ENCODE data around the gene KRTAP9-8. TPM values are rescaled to one million over a fixed set of nuclear protein-coding genes. Genes with fewer than 3 reads are reported as not detected.

The KRTAP9-8 gene
- total and polyA plus RNA-seq, 2 of the 4 experiments (the other 2 are of a cell fraction), result not detected

- ChIA-PET POLR2A (ENCODE audit: unreplicated experiment) (no interaction called here), CTCF (interaction anchor here (1.0 kb wide), 1 partner anchor 9 kb away, joined by 3 read pairs; no protein-coding TSS in a partner anchor)
- Histone ChIP-seq H3K18ac (ENCODE audit: low read depth, low read length) (no peak overlapping the region), H4K20me1 (ENCODE audit: insufficient read depth, low read length) (no peaks in the 10 kb centered on the region), H3K27ac (ENCODE audit: insufficient read depth, low read length) (no peak overlapping the region), H3K79me1 (ENCODE audit: low read depth in 1 of 2, low read length in 2 of 2) (no peaks in the 10 kb centered on the region), H3K23ac (ENCODE audit: low read depth, low read length) (no peak overlapping the region), H3K4me3 (ENCODE audit: insufficient read depth, low read depth, low read length) (no peak overlapping the region), H3K4me1 (ENCODE audit: control insufficient read depth, insufficient read depth, low read length) (no peaks in the 10 kb centered on the region), H3K9me1 (ENCODE audit: insufficient read depth, low read length) (no peaks in the 10 kb centered on the region), H3K14ac (replicated peaks; ENCODE audit: low read depth, low read length) (no peak overlapping the region), H3K9ac (ENCODE audit: low read depth, low read length) (no peak overlapping the region), H2BK15ac (ENCODE audit: low read depth, low read length) (no peak overlapping the region), H3K27me3 (ENCODE audit: control insufficient read depth, insufficient read depth, low read length) (no peaks in the 10 kb centered on the region), H2BK5ac (ENCODE audit: low read depth, low read length, poor library complexity, severe bottlenecking) (no peak overlapping the region), H2BK20ac (ENCODE audit: low read depth, low read length) (no peak overlapping the region), H3K4me2 (ENCODE audit: low read depth, low read length) (no peak overlapping the region), H2AK5ac (ENCODE audit: low read depth, low read length) (no peak overlapping the region), H3K36me3 (ENCODE audit: control insufficient read depth, insufficient read depth, low read length) (no peaks in the 10 kb centered on the region), H2AFZ (replicated peaks; ENCODE audit: low read length, poor library complexity) (no peak overlapping the region), H4K8ac (ENCODE audit: low read depth in 2 of 2, low read length in 2 of 2) (no peak overlapping the region), H3K4ac (ENCODE audit: low read depth, low read length) (no peak overlapping the region), H3K9me3 (ENCODE audit: control insufficient read depth, insufficient read depth, low read length) (no peaks in the 10 kb centered on the region), H2BK120ac (ENCODE audit: low read depth, low read length) (no peak overlapping the region), H4K91ac (ENCODE audit: insufficient read depth, low read depth, low read length) (no peak overlapping the region), H2AK9ac (replicated peaks; ENCODE audit: low read depth, low read length, poor library complexity) (no peak overlapping the region), H4K5ac (ENCODE audit: low read depth, low read length) (no peak overlapping the region), H3K56ac (ENCODE audit: extremely low read depth, insufficient read depth, low read length) (no peak overlapping the region)
- intact Hi-C loops (cut with micrococcal nuclease) (no loop called here), dilution Hi-C loops (cut with HindIII; ENCODE audit: low sequenced_read_pairs, unreplicated experiment) (no loop called here), in situ Hi-C loops (cut with MboI; ENCODE audit: low sequenced_read_pairs) (no loop called here)
- WGBS, 2 experiments (ENCODE audit: extremely low coverage in 2 of 2, insufficient read length in 1 of 2), result 60% methylated on average over 2 of the region's 5 CpGs; no CpG with 5 or more reads in 1 of the 2 experiments
- DNase-seq, result no peak
- no TSS peak for BruUV-seq (replicated peaks)
- TF ChIP-seq RCOR1 (IDR thresholded peaks at IDR 0.05; ENCODE audit: insufficient replicate concordance, low read length) (no peak), MXI1 (IDR thresholded peaks at IDR 0.05; ENCODE audit: borderline replicate concordance, low read depth, low read length) (no peak), CEBPB (IDR thresholded peaks at IDR 0.05; ENCODE audit: low read depth, low read length) (no peak), ELK1 (IDR thresholded peaks at IDR 0.05; ENCODE audit: borderline replicate concordance, low read depth, low read length) (no peak), NFE2L2 (IDR thresholded peaks at IDR 0.05; ENCODE audit: low read depth, low read length) (no peak), BHLHE40 (IDR thresholded peaks at IDR 0.05; ENCODE audit: low read depth, low read length) (no peak), RAD21 (IDR thresholded peaks at IDR 0.05; ENCODE audit: low read length) (no peak), RFX5 (IDR thresholded peaks at IDR 0.05; ENCODE audit: low read depth, low read length) (no peak), SMC3 (IDR thresholded peaks at IDR 0.05; ENCODE audit: low read depth, low read length) (no peak), POLR2A (IDR thresholded peaks at IDR 0.05; ENCODE audit: low read depth, low read length) (no peak), FOS (IDR thresholded peaks at IDR 0.05; ENCODE audit: low read depth, low read length) (no peak), CHD1 (IDR thresholded peaks at IDR 0.05; ENCODE audit: low read depth, low read length) (no peak), MAZ (IDR thresholded peaks at IDR 0.05; ENCODE audit: borderline replicate concordance, low read depth, low read length) (no peak), MAFK (IDR thresholded peaks at IDR 0.05; ENCODE audit: low read depth, low read length) (no peak)
- TF ChIP-seq, protein P1, sequence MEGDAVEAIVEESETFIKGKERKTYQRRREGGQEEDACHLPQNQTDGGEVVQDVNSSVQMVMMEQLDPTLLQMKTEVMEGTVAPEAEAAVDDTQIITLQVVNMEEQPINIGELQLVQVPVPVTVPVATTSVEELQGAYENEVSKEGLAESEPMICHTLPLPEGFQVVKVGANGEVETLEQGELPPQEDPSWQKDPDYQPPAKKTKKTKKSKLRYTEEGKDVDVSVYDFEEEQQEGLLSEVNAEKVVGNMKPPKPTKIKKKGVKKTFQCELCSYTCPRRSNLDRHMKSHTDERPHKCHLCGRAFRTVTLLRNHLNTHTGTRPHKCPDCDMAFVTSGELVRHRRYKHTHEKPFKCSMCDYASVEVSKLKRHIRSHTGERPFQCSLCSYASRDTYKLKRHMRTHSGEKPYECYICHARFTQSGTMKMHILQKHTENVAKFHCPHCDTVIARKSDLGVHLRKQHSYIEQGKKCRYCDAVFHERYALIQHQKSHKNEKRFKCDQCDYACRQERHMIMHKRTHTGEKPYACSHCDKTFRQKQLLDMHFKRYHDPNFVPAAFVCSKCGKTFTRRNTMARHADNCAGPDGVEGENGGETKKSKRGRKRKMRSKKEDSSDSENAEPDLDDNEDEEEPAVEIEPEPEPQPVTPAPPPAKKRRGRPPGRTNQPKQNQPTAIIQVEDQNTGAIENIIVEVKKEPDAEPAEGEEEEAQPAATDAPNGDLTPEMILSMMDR (conservative IDR thresholded peaks at IDR 0.05; ENCODE audit: low read depth, low read length), result no peak
- TF ChIP-seq, protein P2, sequence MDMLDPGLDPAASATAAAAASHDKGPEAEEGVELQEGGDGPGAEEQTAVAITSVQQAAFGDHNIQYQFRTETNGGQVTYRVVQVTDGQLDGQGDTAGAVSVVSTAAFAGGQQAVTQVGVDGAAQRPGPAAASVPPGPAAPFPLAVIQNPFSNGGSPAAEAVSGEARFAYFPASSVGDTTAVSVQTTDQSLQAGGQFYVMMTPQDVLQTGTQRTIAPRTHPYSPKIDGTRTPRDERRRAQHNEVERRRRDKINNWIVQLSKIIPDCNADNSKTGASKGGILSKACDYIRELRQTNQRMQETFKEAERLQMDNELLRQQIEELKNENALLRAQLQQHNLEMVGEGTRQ (IDR thresholded peaks at IDR 0.05; ENCODE audit: low read depth, low read length), result no peak
- ATAC-seq (ENCODE audit: low read depth), result no peak
Measured at GRCh38 chr17:41199421-41200078, 38.2 kb upstream of the KRTAP9-8 start.
